B cell (primary cell): ENCODE data around the gene BRD1.

ENCODE experiments used
- CTCF ChIP-seq: fragments of 200-600 bp; IDR thresholded peaks from one replicate; pipeline ENCODE4 v1.8.0; 2022; ENCODE audit warnings: antibody characterized with exemption, mild to moderate bottlenecking
- EZH2 ChIP-seq: IDR thresholded peaks from 2 replicates; pipeline ENCODE4 v1.6.1; 2012; ENCODE audit warnings: borderline replicate concordance, low read depth, mild to moderate bottlenecking, moderate library complexity, low read length; ENCODE audit not compliant: insufficient read depth, poor library complexity, severe bottlenecking

DNA sequence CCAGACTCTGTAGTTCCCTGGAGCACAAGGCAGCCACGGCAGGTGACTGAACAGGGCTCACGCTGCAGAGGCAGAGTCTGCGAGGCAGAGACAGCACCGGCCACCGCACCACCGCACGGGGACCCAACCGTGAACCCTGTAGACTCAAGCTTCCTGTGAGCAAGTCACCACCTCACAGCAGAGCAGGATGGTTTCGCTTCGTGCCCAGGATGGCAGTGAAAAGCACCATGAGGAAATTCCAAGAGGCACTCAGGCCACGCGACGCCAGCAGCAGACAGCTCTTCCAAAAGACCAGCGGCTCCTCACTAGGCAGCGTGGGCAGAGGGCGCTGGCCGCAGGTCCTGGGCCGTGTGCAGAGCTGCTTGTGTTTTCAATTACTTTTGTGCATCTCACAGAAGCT, 24.5 kb downstream of the BRD1 start:
- TF ChIP-seq CTCF (no peak), EZH2 (no peak)
